GM15510 (cell line): ENCODE results near the gene FRK.

ENCODE experiments used
- POLR2A ChIP-seq: IDR thresholded peaks from 3 replicates; pipeline ENCODE4 v1.6.1; 2011; ENCODE audit warnings: borderline replicate concordance; ENCODE audit not compliant: insufficient read length; ENCODE audit errors: extremely low read depth

FRK gene

GRCh38 chr6:116057766-116058165 lies 2.9 kb downstream of the FRK start:
- TF ChIP-seq POLR2A, result no peak

GRCh38 chr6:116055513-116055912 lies 5.2 kb downstream of the FRK start:
- TF ChIP-seq POLR2A, result no peak

- TF ChIP-seq POLR2A, result no peak
These were observed 9.4 kb downstream of the FRK start for GRCh38 chr6:116051244-116051643.

GRCh38 chr6:116050737-116051136 lies 10.0 kb downstream of the FRK start:
- no peak for TF ChIP-seq POLR2A

- TF ChIP-seq POLR2A, result no peak
These were observed 11.4 kb downstream of the FRK start for GRCh38 chr6:116049321-116049720.

GRCh38 chr6:116047173-116047933 lies 13.3 kb downstream of the FRK start:
- TF ChIP-seq POLR2A, result no peak

- no peak for TF ChIP-seq POLR2A
These were observed 14.0 kb downstream of the FRK start for GRCh38 chr6:116046737-116047136.

GRCh38 chr6:116041934-116042333 lies 18.8 kb downstream of the FRK start:
- TF ChIP-seq POLR2A, result no peak

- TF ChIP-seq POLR2A, result no peak
These were observed 19.7 kb downstream of the FRK start for GRCh38 chr6:116040993-116041392.

GRCh38 chr6:116036885-116037284 lies 23.8 kb downstream of the FRK start:
- TF ChIP-seq POLR2A, result no peak

- TF ChIP-seq POLR2A, result no peak
These were observed 24.5 kb downstream of the FRK start for GRCh38 chr6:116036075-116036773.

GRCh38 chr6:116035616-116036015 lies 25.1 kb downstream of the FRK start:
- TF ChIP-seq POLR2A, result no peak

GRCh38 chr6:116034327-116034726 lies 26.4 kb downstream of the FRK start:
- no peak for TF ChIP-seq POLR2A

GRCh38 chr6:116033687-116034303 lies 26.9 kb downstream of the FRK start:
- TF ChIP-seq POLR2A, result no peak

- no peak for TF ChIP-seq POLR2A
These were observed 29.9 kb downstream of the FRK start for GRCh38 chr6:116030770-116031169.

GRCh38 chr6:116029535-116029934 lies 31.2 kb downstream of the FRK start:
- no peak for TF ChIP-seq POLR2A
